GM11168 (cell line): Measurements from ENCODE around the gene MPRIP.
"Not testable (repeated sequence)": the region's sequence is repeated elsewhere in the genome, so short reads cannot be mapped to it uniquely, and the experiment has no call there.

Experiments
- in situ Hi-C: fragments of 300-500 bp; cut with MboI; formaldehyde crosslinking; loops from one replicate; pipeline ENCODE4 v1.12.0; 2022; ENCODE audit warnings: low sequenced_read_pairs; ENCODE audit not compliant: unreplicated experiment

The MPRIP gene

DNA sequence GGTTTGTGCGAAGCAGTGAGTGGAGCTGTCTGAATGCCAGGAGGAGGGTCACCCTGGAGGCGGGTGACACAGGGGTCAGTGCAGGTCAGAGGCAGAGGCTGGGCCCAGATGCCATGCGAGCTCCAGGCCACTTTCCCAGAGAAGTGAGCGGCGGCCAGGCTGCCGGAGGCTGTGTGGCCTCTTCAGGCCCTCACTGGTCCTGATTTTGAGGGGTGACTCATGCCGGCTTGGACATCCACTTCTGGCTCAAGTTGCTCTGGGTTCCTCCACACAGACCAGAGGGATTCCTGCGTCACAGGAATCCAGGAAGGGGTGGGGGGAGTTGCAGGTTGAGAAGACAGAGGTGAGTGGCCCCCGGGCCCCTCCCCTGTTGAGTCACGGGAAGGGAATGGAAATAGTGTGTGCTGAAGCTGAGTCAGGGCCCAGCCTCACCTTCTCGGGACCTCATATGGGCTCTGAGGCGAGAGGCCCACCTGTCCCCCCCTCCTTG is 31.7 kb upstream of the MPRIP start:
- in situ Hi-C loops: not testable (repeated sequence)

DNA sequence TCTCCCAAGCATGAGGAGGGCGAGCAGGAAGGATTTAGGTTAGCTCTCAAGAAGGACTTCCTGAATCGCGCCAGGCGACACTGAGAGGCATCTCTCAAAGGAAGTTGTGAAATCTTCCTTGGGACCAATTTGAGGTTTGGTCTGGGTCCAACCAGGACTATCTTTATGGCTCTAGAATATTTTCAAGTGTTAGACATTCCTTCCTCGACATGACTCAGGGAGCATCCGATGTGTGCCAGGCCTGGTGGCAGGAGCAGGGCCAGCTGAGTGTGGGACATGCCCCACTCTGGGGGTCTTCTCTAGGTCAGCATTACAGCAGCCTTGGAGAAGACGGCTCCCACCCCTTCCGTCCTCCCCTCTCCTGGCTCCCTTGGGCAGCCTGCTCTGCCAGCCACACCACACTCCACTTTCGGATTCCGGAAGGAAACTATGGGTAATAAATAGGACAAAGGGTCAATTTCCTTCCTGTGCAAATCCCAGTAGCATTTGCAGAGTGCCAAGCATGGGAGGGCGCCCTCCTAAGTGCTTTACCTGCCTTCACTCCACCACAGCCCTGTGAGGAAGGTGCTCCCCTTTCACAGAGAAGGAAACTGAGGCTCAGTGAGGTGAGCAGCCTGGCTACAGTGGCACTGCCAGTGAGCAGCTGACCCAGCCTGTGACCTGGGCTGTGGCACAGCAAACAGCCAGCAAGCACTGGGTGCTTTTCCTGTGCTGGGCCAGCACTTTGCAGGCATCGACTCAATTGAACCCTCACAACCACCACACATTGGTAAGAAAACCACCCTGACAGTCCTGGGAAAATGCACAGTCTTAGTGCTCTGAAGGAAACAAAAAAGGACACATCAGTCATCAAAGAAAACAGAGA is 31.0 kb upstream of the MPRIP start:
- in situ Hi-C loops: not testable (repeated sequence)

DNA sequence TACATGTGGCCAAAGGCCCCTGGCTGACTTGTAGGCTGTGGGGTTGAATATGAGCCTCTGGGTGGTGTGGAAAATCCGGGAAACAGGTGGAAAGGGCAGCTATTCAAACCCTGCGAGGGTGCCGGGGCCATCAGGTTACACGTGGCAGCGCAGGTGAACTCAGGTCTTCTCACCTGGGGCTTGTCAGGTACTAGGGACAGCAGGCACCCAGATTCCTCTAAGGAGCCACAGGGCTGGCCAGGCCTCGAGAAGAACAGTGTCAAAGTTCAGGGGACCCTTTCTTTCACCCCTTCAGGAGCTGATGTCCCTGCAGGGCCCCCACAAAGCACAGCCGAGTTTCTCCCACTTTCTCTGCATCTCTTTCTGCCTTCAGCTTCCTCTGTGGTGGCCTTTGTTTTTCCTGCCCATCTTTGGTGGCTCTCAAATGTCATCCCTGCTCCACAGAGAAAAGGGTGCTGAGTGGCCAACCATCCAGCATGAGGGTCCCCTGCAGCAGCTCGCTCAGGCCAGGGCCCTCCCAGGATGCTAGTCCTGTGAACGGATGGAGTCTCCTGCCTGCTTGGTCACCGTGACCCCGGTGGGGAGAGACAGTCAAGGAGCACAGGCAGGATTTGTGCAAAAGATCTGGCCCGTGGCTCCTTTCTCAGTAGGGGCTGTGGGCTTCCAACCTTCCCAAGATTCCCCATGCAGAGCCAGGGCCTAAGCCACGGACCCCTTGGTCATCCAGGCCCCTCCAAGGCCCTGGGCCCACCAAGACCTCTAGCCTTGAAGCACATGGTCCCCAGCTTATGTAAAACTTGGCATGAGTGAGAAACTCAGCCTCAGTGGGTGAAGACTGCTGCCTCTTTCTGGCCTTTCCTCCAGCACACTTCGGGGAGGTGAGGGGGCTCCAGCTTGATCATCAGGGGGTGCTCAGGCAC is 28.2 kb upstream of the MPRIP start:
- in situ Hi-C loops: not testable (repeated sequence)

DNA sequence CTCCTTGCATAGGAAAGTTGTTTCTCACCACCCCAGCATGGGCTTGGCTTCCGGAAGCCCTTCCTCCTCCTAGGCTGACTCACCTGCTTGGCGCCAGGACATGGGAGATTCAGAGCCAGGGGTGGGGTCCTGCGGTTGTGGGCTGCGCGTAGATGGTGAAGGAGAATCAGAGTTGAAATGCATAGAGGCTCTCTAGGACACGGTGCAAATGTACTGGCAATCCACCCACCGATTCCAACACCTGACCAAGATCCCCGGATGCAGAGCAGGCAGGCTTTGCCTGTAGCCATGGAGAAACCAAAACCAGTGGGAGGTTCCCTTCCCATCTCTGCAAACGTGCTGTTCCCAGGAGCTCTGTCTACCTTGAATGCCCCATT is 27.5 kb upstream of the MPRIP start:
- in situ Hi-C loops: not testable (repeated sequence)

DNA sequence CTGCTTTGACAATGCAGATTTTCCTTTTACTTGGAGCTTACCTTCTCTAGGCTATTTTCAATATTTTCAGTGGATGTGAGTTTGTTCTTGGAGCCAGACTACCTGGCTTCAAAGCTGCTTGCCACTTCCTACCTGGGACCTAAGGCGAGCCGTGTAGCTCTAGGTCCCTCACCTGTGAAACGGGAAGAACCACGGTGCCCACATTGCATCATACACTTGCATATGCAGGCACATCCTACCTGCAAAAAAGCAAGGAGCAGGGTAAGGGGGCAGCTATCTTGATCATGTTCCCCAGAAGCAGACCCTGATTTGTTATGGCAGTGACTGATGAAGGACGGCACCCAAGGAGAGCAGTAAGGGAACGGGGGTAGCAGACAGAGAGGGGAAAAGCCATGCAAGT is 27.0 kb upstream of the MPRIP start:
- in situ Hi-C loops: no loop called here

DNA sequence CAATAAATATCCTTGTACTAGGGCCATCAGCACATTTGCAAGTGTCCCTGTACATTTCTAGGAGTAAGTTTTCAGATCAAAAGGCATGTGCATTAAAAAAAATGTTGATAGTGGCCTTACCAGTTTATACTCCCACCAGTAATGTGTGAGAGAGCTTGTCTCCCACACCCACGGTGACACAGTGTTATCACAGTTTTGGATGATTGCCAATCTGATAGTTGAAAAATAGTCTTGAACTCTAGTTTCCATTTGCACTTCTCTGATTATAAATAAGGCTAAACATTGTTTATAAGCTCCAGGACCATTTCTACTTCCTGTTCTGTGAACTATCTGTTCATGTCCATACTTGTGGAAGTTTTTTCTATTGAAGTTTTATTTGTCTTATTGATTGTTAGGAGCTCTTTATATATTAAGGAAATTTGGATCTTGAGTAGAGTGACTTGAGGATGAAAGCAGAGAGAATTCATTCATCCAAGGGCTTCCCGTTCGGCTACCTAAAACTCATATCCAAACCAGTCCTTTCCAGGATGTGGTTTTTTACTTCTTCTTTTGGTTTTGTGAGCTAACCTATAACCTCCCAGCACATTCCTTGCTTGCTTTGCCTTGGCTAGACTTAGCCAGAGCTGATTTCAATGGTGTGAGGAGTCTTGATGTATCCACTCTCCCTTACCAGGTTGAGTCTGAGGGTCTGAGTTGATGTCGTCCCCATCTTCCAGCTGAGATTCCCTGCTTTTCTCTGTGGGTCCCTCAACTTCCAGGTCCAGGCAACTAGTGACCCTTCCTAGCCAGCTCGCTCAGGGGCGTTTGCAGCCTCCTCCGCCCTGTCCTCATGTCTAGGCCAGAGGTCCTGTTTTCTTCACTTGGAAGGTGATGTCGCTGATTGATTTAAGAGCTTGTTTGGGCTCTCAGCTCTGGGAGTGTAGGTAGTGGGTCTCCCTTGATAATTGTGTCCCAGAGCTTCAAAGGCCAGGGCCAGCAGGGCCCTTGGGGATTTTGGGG is 25.8 kb upstream of the MPRIP start:
- in situ Hi-C loops: not testable (repeated sequence)

DNA sequence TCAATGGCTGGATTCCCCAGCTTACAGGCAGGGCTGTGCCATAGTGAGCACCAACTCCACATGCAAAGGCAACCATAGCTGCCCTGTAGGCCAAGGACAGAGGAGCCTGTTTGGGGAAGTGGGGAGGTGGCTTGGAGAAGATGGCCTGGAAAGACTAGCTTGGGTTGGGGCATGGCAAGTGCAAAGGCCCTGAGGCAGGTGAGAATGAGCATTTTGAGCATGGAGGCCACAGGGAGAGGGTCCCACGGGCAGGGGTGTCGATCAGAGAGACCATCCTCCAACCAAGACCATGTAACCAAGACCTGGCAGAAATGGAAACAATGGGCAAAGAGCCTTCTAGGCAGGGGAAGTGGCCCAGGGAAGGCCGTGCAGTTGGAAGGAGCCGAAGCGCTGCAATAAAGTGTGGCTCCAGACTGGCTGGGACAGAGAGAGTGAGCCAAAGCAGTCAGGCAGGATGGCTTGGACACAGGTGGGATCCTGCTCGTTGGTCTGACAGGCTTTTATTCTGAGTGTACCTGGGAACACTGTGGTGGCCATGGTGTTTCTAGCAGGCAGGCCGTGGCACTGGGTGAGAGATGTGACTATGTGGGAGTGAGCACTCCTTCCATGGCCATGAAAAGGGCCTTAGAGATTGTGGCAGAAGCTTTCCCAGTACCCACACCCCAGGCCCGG is 24.8 kb upstream of the MPRIP start:
- in situ Hi-C loops: no loop called here

DNA sequence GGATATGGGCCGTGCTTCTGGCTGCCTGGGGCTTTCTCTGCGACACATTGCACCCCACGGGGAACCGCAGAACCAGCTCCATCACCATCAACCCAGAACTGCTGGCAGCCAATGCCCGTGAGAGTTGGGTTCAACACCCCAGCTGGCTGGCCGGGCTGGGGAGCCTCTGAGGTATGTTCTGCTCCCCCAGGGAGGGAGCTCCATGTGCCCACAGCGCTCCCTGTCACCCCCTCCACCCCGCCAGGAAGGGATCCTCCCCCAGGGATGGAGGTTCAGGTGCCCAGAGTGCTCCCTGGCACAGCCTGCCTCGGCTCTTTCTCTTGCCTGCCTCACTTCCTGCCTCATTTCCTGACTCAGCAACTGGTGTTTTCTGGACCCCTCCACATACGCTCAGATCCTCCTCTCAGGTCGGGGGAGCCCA is 24.2 kb upstream of the MPRIP start:
- in situ Hi-C loops: no loop called here

DNA sequence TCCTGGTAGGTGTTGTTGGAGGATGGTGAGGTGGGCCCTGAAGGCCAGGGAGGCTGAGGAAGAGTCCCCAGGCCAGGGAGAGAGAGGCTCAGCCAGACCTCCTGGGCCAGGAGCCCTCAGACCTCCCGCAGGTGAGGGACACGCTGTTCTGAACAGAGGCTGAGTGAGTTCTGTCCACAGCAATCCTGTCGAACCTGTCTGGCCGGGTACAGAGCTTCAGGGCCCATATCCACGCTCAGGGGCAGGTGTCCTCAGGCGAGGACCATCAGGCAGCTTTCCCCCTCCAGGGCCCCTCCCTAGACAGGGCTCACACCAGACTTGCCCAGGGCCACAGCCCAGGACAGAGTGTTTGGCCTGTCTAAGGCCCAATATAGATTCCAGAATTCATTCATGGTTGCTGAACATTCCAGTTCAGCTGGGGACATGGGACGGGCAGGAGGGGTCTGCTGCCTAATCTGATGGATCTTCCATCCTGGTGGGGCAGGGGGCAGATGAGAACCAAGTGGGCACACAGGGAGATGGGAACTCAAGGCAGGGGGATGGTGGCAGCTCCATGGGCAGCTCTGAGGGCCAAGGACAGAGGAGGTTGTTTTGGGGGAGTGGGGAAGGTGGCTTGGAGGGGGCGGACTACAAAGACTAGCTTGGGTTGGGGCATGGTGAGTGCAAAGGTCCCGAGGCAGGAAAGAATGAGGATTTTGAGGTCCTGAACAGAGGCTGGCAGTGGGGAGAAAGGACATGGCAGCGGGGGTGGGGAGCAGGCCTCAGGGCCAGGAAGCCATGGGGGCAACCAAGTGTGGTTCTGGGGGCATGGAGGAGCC is 23.4 kb upstream of the MPRIP start:
- in situ Hi-C loops: no loop called here

DNA sequence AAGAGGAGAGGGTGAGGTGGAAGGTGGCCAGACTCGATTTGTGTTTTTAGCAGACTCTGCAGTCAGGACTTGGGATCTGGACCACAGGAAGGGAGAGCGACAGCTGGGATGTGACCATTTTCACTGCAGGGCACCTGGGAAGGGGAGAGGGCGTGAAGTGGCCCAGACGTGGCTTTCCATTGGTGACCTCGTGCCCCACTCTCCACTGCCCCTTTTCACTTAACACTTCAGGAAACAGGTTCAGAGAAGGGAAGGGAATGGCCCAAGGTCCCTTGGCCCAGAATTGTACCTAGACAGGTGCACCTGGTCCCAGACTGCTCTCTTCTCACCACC is 22.9 kb upstream of the MPRIP start:
- in situ Hi-C loops: no loop called here

DNA sequence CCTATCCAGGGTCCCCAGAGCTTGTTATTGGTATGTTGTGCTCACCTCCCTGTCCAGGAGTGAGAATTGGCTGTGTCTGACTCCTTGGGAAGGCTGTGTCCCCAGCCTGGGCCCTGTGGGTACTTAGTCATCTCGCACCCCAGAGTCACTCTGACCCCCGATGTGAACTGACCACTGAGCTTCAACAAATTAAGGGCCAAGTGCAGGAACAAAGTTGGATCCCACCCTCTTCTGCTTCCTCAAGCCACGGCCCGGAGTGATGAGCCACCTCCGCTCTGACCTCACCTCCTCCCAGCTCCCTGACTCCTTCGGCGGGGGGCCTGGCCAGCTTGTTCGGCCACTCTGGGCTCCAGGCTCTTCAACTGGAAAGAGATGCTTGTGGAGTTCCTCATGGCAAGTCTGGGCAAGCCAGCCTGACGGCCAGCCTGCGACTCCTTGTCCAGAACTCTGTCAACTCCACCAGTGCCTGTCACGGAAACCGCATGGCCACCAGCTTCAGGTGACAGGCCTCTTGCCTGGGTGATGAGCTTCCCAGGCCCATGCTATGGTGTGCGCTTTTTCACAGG is 22.3 kb upstream of the MPRIP start:
- in situ Hi-C loops: no loop called here

DNA sequence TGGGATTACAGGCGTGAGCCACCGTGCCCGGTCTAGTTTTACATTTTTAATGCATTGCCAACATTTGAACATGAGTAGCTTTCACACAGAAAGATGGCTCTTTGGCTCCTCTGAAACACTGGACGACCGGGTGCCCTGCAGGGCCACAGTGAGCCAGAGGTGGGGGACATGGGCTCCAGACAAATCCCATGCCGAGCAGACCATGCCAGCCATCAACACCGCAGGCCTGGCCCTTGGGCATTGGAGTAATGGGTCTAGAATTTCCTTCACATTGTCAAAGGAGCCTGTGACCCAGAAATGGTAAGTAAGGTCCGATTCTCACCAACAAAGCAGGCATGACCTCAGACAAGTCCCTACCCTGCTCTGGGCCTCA is 21.4 kb upstream of the MPRIP start:
- in situ Hi-C loops: no loop called here

DNA sequence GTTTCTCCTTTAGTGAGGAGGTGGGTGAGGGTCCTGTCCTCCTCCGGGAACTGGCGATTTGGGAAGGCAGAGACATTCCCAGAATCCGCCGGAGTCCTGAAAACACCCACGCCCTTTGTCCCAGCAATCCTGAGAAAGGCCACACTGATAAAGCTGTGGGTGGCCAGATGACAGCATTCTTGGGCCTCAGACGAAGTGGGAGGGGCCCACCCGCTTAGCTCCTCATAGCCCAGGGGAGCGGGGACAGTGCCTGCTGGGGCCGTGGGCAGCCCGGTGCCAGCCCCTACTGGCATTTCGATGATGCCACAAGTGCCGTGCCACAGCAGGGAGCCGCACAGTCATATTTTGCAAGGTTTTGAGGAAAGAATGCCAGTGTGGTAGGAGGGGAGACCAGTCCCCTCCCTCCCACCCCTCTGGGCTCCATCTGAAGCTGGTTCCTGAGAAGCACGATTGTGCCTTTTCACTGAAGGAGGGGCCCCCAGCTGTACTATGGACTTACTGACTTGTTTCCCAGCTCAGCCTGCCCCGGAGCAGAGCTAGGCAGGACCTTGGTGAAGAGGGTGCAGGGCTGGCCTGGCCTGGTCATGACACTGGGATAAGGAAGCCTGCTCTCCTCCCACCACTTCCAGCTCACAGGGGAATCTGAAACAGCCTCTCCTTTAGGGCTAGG is 20.9 kb upstream of the MPRIP start:
- in situ Hi-C loops: no loop called here

DNA sequence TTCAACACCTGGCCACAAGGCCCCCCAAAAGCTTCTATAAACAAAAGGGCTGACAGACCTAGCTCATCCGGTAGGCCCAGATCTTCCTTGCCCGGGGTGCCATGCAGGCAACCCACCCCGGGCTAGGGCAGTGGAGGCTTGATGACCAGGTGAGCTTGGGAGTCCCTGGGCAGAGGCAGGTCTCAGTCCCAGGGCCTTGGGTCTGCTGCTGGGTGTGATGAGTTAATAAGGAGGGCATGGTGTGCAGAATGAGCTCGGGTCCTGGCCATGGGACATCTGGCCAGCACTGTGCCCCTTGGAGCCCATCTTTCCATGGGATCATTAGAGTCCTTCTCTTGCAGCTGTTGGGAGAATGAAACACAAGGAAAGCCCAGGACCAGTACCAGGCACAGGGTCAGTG is 20.2 kb upstream of the MPRIP start:
- in situ Hi-C loops: no loop called here

DNA sequence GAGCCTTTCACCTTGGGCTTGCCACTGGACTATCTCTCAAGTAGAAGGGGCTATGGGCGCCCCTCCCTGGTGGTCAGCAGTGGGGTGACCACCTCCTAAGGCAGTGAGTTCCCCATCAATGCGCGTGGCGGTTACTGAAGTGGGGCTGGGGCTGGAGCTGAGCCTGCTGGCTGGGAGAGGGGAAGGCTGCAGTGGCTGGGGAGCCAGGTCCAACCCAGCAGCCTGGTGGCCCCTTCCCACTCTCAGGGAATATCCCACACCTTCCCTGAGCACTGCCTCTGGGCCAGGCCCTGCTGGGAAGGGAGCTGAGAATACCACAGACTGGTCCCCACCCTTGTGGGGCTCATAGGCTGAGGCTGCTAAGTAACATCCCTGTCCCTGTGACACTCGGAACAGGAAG is 19.8 kb upstream of the MPRIP start:
- in situ Hi-C loops: no loop called here

DNA sequence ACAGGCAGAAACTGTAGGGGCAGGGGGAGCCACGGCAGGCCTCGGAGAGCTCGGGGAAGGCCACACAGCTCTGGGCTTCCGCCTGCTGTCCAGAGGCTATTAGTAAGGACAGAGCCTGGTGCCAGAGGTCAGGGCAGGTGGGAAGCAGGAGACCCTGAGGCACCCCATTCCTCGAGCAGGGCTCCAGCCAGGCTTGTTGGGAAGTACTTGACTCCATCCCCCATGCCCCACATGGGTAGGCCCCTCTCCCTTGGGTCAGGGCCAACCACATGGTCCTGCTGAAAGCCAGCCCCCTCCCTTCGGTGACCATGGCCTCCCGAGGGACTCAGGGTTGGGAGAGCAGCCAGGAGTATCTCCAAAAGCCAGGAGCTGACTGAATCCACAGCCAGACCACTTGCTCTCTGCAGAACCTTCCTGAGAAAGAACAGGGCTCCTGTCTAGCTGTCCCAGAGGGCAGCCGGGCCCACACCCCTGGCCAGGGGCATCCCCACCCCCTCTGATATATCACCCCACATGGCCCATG is 17.4 kb upstream of the MPRIP start:
- in situ Hi-C loops: no loop called here

DNA sequence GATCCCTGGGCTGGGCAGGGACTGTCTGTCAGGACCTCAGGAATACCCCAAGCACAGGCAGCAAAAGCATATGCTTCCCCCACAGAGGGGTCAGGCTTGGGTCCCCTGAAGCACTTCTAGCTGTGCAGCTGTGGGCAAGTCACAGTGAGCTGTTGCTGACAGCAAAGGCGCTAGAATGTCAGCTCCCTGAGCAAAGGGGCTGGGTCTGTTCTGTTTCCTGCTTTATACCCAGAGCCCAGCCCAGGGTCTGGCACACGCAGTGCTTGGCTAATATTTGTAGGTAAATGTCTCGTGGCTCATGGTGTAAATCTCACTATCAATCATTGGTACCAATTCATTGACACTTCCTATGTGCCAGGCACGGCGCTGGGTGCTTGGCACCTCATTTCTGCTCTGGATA is 16.6 kb upstream of the MPRIP start:
- in situ Hi-C loops: no loop called here

DNA sequence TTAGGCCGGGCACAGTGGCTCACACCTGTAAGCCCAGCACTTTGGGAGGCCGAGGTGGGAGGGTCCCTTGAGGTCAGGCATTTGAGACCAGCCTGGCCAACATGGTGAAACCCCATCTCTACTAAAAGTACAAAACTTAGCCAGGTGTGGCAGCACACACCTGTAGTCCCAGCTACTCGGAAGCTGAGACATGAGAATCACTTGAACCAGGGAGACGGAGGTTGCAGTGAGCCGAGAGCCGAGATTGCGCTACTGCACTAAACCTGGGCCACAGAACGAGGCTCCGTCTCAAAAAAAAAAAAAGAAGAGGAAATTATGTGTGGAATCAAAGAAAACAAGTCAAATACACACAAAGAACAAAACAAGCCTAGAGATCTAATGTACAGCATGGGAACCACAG is 16.1 kb upstream of the MPRIP start:
- in situ Hi-C loops: no loop called here
